GM18498 (cell line): ENCODE measurements around the gene AHRR.
"Not testable (repeated sequence)": the region's sequence is repeated elsewhere in the genome, so short reads cannot be mapped to it uniquely, and the experiment has no call there.

Source experiments
- ATAC-seq: cut with Tn5 transposase; IDR thresholded peaks from one replicate; pipeline ENCODE4 v1.9.1; 2021; ENCODE audit warnings: mild to moderate bottlenecking, moderate library complexity; ENCODE audit not compliant: unreplicated experiment

AHRR gene

GRCh38 chr5:483011-483410, 161.5 kb downstream of the AHRR start:
- ATAC-seq, result no peak

- ATAC-seq, result no peak
Measured at GRCh38 chr5:483434-484140, 162.1 kb downstream of the AHRR start.

GRCh38 chr5:484556-484955, 163.0 kb downstream of the AHRR start:
- no peak for ATAC-seq

- ATAC-seq, result no peak
Measured at GRCh38 chr5:485113-485945, 163.8 kb downstream of the AHRR start.

GRCh38 chr5:485946-486491, 164.5 kb downstream of the AHRR start:
- ATAC-seq, result no peak

GRCh38 chr5:486597-486996, 165.1 kb downstream of the AHRR start:
- ATAC-seq, result not testable (repeated sequence)
